HepG2 (cell line): Measurements from ENCODE around the gene LIG4.

Source experiments
- CAMTA2 ChIP-seq: sonication (generic); formaldehyde crosslinking; IDR thresholded peaks from 2 replicates; pipeline ENCODE4 v1.4.0; 2020; ENCODE audit warnings: mild to moderate bottlenecking, missing genetic modification reagents, borderline replicate concordance
- EP300 ChIP-seq, 3 experiments: sonication (generic) in 1 of 3; formaldehyde crosslinking in 1 of 3; IDR thresholded peaks; 2 replicates each; pipeline versions ENCODE4 v1.5.1 to v1.6.1; 2011 to 2020; ENCODE audit warnings: low read depth in 2 of 3, low read length in 2 of 3, borderline replicate concordance in 1 of 3, improper control_type of control experiment in 1 of 3, mild to moderate bottlenecking in 1 of 3, missing genetic modification reagents in 1 of 3, moderate library complexity in 1 of 3
- EZH2 ChIP-seq: conservative IDR thresholded peaks from 2 replicates; pipeline ENCODE4 v1.6.1; 2012; ENCODE audit warnings: mild to moderate bottlenecking, low read depth, low read length, moderate library complexity
- NFIB ChIP-seq: sonication (generic); formaldehyde crosslinking; IDR thresholded peaks from 2 replicates; pipeline ENCODE4 v1.9.0; 2021; ENCODE audit warnings: missing genetic modification reagents, mild to moderate bottlenecking, borderline replicate concordance
- NKX3-1 ChIP-seq: sonication (generic); formaldehyde crosslinking; IDR thresholded peaks from 2 replicates; pipeline ENCODE4 v1.5.0; 2020; ENCODE audit warnings: missing genetic modification reagents
- POLR2A ChIP-seq, 2 experiments: IDR thresholded peaks; 2 replicates each; pipeline ENCODE4 v1.6.1; 2011; ENCODE audit warnings: low read depth in 2 of 2, low read length in 2 of 2, mild to moderate bottlenecking in 1 of 2, moderate library complexity in 1 of 2; ENCODE audit not compliant: insufficient read depth in 1 of 2
- TOPORS ChIP-seq: sonication (generic); formaldehyde crosslinking; IDR thresholded peaks from 2 replicates; pipeline ENCODE4 v1.8.0; 2023; ENCODE audit warnings: mild to moderate bottlenecking, missing genetic modification reagents
- ZBTB21 ChIP-seq: sonication (generic); formaldehyde crosslinking; IDR thresholded peaks from 2 replicates; pipeline ENCODE4 v1.4.0; 2020; ENCODE audit warnings: missing genetic modification reagents
- ZNF235 ChIP-seq: sonication (generic); formaldehyde crosslinking; IDR thresholded peaks from 2 replicates; pipeline ENCODE4 v1.8.1; 2023; ENCODE audit warnings: mild to moderate bottlenecking, missing genetic modification reagents, borderline replicate concordance
- ZNF3 ChIP-seq: IDR thresholded peaks from 2 replicates; pipeline ENCODE4 v1.7.0; 2017; ENCODE audit warnings: inconsistent platforms
- ZNF563 ChIP-seq: sonication (generic); formaldehyde crosslinking; IDR thresholded peaks from 2 replicates; pipeline ENCODE4 v1.8.0; 2022; ENCODE audit warnings: mild to moderate bottlenecking, moderate library complexity, missing genetic modification reagents
- TF ChIP-seq, protein P1 (sequence below): sonication (generic); formaldehyde crosslinking; IDR thresholded peaks from 2 replicates; pipeline ENCODE4 v1.5.0; 2020; ENCODE audit warnings: mild to moderate bottlenecking, missing genetic modification reagents, moderate library complexity
- TF ChIP-seq, protein P2 (sequence below), 2 experiments: IDR thresholded peaks; 2 replicates each; pipeline ENCODE4 v1.6.1; 2011 to 2012; ENCODE audit warnings: low read length in 2 of 2, borderline replicate concordance in 1 of 2, low read depth in 1 of 2, mild to moderate bottlenecking in 1 of 2, moderate library complexity in 1 of 2

DNA sequence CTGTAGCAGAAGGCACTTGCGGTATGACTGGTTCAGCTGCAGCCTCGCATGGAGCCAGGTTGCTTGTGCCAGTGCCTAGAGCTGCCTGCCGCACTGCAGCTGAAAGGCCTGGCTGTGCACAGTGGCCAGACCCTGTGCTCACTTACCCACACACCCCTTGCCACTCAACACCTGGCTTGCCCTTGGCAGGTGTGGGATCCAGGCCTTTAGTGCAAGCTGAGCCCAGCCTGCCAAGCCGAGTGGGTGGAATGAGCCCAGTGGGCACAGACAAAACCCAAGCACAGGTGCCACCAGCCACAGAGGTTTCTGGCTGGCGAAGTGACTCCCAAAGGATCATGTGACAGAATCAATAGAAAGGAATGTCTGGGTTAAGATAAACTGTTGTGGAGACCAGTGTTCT is 19.5 kb downstream of the LIG4 start:
- TF ChIP-seq NKX3-1 (no peak), CAMTA2 (no peak), ZBTB21 (no peak), POLR2A (IDR thresholded peaks at IDR 0.05; ENCODE audit: insufficient read depth in 1 of 2, low read depth in 2 of 2, low read length in 2 of 2) (no peak), TOPORS (CRISPR knock-in tag) (no peak), EP300 (IDR thresholded peaks at IDR 0.05; ENCODE audit: low read depth in 2 of 2, low read length in 2 of 2) (no peak), EP300 (CRISPR knock-in tag; IDR thresholded peaks at IDR 0.05; ENCODE audit: borderline replicate concordance) (no peak), ZNF3 (CRISPR knock-in tag) (no peak), ZNF563 (CRISPR knock-in tag) (no peak), EZH2 (no peak), ZNF235 (CRISPR knock-in tag) (no peak), NFIB (CRISPR knock-in tag) (no peak)
- TF ChIP-seq, protein P1, sequence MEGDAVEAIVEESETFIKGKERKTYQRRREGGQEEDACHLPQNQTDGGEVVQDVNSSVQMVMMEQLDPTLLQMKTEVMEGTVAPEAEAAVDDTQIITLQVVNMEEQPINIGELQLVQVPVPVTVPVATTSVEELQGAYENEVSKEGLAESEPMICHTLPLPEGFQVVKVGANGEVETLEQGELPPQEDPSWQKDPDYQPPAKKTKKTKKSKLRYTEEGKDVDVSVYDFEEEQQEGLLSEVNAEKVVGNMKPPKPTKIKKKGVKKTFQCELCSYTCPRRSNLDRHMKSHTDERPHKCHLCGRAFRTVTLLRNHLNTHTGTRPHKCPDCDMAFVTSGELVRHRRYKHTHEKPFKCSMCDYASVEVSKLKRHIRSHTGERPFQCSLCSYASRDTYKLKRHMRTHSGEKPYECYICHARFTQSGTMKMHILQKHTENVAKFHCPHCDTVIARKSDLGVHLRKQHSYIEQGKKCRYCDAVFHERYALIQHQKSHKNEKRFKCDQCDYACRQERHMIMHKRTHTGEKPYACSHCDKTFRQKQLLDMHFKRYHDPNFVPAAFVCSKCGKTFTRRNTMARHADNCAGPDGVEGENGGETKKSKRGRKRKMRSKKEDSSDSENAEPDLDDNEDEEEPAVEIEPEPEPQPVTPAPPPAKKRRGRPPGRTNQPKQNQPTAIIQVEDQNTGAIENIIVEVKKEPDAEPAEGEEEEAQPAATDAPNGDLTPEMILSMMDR (CRISPR knock-in tag) = no peak
- TF ChIP-seq, protein P2, sequence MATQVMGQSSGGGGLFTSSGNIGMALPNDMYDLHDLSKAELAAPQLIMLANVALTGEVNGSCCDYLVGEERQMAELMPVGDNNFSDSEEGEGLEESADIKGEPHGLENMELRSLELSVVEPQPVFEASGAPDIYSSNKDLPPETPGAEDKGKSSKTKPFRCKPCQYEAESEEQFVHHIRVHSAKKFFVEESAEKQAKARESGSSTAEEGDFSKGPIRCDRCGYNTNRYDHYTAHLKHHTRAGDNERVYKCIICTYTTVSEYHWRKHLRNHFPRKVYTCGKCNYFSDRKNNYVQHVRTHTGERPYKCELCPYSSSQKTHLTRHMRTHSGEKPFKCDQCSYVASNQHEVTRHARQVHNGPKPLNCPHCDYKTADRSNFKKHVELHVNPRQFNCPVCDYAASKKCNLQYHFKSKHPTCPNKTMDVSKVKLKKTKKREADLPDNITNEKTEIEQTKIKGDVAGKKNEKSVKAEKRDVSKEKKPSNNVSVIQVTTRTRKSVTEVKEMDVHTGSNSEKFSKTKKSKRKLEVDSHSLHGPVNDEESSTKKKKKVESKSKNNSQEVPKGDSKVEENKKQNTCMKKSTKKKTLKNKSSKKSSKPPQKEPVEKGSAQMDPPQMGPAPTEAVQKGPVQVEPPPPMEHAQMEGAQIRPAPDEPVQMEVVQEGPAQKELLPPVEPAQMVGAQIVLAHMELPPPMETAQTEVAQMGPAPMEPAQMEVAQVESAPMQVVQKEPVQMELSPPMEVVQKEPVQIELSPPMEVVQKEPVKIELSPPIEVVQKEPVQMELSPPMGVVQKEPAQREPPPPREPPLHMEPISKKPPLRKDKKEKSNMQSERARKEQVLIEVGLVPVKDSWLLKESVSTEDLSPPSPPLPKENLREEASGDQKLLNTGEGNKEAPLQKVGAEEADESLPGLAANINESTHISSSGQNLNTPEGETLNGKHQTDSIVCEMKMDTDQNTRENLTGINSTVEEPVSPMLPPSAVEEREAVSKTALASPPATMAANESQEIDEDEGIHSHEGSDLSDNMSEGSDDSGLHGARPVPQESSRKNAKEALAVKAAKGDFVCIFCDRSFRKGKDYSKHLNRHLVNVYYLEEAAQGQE (IDR thresholded peaks at IDR 0.05; ENCODE audit: borderline replicate concordance in 1 of 2, low read depth in 1 of 2, low read length in 2 of 2) = no peak
